Measurements from ENCODE around the gene SPTBN1. TPM values are rescaled to one million over a fixed set of nuclear protein-coding genes. Genes with fewer than 3 reads are reported as not detected.

The SPTBN1 gene
- total and polyA plus RNA-seq, 9 of the 15 experiments (the other 6 are each of a cell fraction or from before 2014, with no cell fraction given) = 8.9 to 66.8 (median 31.4) TPM

DNA sequence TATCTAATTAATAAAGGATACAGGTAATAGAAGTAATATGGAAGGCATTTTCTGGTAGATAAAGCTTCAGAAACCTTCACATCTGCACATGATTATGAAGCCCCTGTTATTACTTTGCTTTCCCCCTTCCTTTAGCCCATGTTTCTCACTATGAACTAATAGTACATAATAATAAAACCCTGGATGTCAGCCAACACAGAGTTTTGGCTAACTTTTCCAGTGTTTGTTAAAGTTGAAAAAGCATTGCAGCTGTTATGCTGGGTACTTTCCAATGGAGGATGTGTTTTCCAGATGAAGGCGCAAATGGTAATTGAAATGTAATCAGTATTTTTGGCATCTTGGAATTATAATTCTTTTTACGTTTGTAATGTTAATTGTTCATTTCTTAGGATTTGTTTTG, 43.5 kb downstream of the SPTBN1 start:
- no peak overlapping the region for H3K4me2 ChIP-seq (ENCODE audit: insufficient read depth, low read length)
- no peaks in the 10 kb centered on the region for H3K9me3 ChIP-seq (replicated peaks; ENCODE audit: control insufficient read depth, insufficient read depth, low read depth, low read length)
- H3K79me2 ChIP-seq (ENCODE audit: control insufficient read depth, insufficient read depth, low read length) = no peaks in the 10 kb centered on the region
- H3K4me3 ChIP-seq = no peak overlapping the region
- POLR2A ChIA-PET = no interaction called here
- intact Hi-C loops (cut with micrococcal nuclease) = loop anchor here (5.0 to 10.0 kb wide), 2 partner anchors 135 to 292 kb away; no protein-coding TSS in a partner anchor
- CTCF ChIA-PET (ENCODE audit: low intra/inter-chr PET ratio) = no interaction called here
- H3K36me3 ChIP-seq (ENCODE audit: control insufficient read depth, insufficient read depth, low read length) = no peaks in the 10 kb centered on the region
- 29% methylated on average over 2 of the region's 2 CpGs for WGBS (ENCODE audit: insufficient coverage, low coverage, missing lambda C conversion rate)
- ATAC-seq (no peak), DNase-seq (ENCODE audit: extremely low read depth in 1 of 4, low spot score in 3 of 4) (no peak), FAIRE-seq (no peak)
- no peak overlapping the region for H3K27ac ChIP-seq (ENCODE audit: extremely low read depth, low read depth, low read length)
- peaks cover 2 to 4% of the 10 kb centered on the region in 2 experiments; a peak in 1 of 5 replicates for H3K27me3 ChIP-seq (ENCODE audit: control insufficient read depth in 2 of 2, insufficient read depth in 2 of 2, low read length in 2 of 2)
- TF ChIP-seq, protein P1, sequence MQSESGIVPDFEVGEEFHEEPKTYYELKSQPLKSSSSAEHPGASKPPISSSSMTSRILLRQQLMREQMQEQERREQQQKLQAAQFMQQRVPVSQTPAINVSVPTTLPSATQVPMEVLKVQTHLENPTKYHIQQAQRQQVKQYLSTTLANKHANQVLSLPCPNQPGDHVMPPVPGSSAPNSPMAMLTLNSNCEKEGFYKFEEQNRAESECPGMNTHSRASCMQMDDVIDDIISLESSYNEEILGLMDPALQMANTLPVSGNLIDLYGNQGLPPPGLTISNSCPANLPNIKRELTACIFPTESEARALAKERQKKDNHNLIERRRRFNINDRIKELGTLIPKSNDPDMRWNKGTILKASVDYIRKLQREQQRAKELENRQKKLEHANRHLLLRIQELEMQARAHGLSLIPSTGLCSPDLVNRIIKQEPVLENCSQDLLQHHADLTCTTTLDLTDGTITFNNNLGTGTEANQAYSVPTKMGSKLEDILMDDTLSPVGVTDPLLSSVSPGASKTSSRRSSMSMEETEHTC (IDR thresholded peaks at IDR 0.05) = no peak
- TF ChIP-seq PTRF (tag; IDR thresholded peaks at IDR 0.05) = no peak
- no peak for TF ChIP-seq NFYB (IDR thresholded peaks at IDR 0.05; ENCODE audit: extremely low read depth, insufficient read length)
- TF ChIP-seq ZNF780A (CRISPR knock-in tag; IDR thresholded peaks at IDR 0.05) = no peak
- TF ChIP-seq DMBX1 (CRISPR knock-in tag; IDR thresholded peaks at IDR 0.05; ENCODE audit: borderline replicate concordance) = no peak
- TF ChIP-seq, protein P2, sequence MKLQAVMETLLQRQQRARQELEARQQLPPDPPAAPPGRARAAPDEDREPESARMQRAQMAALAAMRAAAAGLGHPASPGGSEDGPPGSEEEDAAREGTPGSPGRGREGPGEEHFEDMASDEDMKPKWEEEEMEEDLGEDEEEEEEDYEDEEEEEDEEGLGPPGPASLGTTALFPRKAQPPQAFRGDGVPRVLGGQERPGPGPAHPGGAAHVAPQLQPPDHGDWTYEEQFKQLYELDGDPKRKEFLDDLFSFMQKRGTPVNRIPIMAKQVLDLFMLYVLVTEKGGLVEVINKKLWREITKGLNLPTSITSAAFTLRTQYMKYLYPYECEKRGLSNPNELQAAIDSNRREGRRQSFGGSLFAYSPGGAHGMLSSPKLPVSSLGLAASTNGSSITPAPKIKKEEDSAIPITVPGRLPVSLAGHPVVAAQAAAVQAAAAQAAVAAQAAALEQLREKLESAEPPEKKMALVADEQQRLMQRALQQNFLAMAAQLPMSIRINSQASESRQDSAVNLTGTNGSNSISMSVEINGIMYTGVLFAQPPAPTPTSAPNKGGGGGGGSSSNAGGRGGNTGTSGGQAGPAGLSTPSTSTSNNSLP (IDR thresholded peaks at IDR 0.05; ENCODE audit: borderline replicate concordance, low read depth, low read length) = no peak
- TF ChIP-seq ZSCAN29 (IDR thresholded peaks at IDR 0.05) = no peak
- TF ChIP-seq, protein P3, sequence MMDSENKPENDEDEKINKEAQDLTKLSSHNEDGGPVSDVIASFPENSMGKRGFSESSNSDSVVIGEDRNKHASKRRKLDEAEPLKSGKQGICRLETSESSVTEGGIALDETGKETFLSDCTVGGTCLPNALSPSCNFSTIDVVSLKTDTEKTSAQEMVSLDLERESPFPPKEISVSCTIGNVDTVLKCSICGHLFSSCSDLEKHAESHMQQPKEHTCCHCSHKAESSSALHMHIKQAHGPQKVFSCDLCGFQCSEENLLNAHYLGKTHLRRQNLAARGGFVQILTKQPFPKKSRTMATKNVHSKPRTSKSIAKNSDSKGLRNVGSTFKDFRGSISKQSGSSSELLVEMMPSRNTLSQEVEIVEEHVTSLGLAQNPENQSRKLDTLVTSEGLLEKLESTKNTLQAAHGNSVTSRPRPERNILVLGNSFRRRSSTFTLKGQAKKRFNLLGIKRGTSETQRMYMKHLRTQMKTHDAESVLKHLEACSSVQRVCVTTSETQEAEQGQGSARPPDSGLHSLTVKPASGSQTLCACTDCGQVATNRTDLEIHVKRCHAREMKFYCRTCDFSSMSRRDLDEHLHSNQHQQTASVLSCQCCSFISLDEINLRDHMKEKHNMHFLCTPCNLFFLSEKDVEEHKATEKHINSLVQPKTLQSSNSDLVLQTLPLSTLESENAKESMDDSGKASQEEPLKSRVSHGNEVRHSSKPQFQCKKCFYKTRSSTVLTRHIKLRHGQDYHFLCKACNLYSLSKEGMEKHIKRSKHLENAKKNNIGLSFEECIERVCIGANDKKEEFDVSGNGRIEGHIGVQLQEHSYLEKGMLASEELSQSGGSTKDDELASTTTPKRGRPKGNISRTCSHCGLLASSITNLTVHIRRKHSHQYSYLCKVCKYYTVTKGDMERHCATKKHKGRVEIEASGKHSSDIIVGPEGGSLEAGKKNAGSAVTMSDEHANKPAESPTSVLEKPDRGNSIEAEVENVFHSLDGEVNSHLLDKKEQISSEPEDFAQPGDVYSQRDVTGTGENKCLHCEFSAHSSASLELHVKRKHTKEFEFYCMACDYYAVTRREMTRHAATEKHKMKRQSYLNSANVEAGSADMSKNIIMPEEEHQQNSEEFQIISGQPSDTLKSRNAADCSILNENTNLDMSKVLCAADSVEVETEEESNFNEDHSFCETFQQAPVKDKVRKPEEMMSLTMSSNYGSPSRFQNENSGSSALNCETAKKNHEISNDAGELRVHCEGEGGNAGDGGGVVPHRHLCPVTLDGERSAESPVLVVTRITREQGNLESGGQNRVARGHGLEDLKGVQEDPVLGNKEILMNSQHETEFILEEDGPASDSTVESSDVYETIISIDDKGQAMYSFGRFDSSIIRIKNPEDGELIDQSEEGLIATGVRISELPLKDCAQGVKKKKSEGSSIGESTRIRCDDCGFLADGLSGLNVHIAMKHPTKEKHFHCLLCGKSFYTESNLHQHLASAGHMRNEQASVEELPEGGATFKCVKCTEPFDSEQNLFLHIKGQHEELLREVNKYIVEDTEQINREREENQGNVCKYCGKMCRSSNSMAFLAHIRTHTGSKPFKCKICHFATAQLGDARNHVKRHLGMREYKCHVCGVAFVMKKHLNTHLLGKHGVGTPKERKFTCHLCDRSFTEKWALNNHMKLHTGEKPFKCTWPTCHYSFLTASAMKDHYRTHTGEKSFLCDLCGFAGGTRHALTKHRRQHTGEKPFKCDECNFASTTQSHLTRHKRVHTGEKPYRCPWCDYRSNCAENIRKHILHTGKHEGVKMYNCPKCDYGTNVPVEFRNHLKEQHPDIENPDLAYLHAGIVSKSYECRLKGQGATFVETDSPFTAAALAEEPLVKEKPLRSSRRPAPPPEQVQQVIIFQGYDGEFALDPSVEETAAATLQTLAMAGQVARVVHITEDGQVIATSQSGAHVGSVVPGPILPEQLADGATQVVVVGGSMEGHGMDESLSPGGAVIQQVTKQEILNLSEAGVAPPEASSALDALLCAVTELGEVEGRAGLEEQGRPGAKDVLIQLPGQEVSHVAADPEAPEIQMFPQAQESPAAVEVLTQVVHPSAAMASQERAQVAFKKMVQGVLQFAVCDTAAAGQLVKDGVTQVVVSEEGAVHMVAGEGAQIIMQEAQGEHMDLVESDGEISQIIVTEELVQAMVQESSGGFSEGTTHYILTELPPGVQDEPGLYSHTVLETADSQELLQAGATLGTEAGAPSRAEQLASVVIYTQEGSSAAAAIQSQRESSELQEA (IDR thresholded peaks at IDR 0.05; ENCODE audit: low read depth) = no peak
- TF ChIP-seq CHCHD3 (CRISPR knock-in tag; IDR thresholded peaks at IDR 0.05) = no peak
- TF ChIP-seq ELF2 (CRISPR knock-in tag; IDR thresholded peaks at IDR 0.05) = no peak
- TF ChIP-seq, protein P4, sequence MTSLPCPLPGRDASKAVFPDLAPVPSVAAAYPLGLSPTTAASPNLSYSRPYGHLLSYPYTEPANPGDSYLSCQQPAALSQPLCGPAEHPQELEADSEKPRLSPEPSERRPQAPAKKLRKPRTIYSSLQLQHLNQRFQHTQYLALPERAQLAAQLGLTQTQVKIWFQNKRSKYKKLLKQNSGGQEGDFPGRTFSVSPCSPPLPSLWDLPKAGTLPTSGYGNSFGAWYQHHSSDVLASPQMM (CRISPR knock-in tag; IDR thresholded peaks at IDR 0.05) = no peak
- no peak for TF ChIP-seq ZNF263 (CRISPR knock-in tag; IDR thresholded peaks at IDR 0.05; ENCODE audit: borderline replicate concordance)
- no peak overlapping the region for H2AFZ ChIP-seq (ENCODE audit: low read depth, low read length)
- no peaks in the 10 kb centered on the region for H4K20me1 ChIP-seq (replicated peaks; ENCODE audit: control insufficient read depth, insufficient read depth, low read length)
- H3K4me1 ChIP-seq (replicated peaks in 1 of 2; ENCODE audit: control insufficient read depth in 2 of 2, insufficient read depth in 2 of 2, low read length in 2 of 2) = no peaks in the 10 kb centered on the region
- no peak overlapping the region for H3K9ac ChIP-seq (ENCODE audit: insufficient read depth in 1 of 2, low read depth in 2 of 2, low read length in 2 of 2)
- in situ Hi-C loops (cut with MboI) = no loop called here
- BruUV-seq (replicated peaks) = no TSS peak
- no peaks in the 10 kb centered on the region for H3K9me1 ChIP-seq (ENCODE audit: control insufficient read depth, insufficient read depth, low read length)

All from K562 (cell line).